ENCODE results near the gene VTA1.

The VTA1 gene

DNA sequence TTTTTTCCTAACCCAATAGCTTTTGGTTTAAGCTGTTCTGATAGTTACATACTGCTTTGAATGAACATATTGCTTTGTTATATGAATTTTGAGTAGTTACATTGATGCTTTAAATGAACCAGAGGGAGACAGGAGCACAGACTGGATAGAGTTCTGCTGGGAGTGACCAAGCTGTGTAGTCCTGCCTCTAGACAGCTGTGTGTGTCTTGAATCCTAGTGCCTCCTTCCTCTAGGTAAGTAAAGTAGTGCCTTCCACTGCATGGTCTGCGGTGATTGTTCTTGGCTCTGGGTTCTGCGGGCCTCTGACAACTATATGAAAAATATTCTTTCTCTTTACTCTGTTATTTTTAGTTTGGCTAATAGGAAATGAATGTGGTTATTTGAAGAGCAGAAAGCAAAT lies 108.7 kb downstream of the VTA1 start:
- no peak overlapping the region for H3K4me3 ChIP-seq (ENCODE audit: control insufficient read depth, low read depth, low read length)
- no peak for DNase-seq (ENCODE audit: low read depth)
- TF ChIP-seq, protein P1, sequence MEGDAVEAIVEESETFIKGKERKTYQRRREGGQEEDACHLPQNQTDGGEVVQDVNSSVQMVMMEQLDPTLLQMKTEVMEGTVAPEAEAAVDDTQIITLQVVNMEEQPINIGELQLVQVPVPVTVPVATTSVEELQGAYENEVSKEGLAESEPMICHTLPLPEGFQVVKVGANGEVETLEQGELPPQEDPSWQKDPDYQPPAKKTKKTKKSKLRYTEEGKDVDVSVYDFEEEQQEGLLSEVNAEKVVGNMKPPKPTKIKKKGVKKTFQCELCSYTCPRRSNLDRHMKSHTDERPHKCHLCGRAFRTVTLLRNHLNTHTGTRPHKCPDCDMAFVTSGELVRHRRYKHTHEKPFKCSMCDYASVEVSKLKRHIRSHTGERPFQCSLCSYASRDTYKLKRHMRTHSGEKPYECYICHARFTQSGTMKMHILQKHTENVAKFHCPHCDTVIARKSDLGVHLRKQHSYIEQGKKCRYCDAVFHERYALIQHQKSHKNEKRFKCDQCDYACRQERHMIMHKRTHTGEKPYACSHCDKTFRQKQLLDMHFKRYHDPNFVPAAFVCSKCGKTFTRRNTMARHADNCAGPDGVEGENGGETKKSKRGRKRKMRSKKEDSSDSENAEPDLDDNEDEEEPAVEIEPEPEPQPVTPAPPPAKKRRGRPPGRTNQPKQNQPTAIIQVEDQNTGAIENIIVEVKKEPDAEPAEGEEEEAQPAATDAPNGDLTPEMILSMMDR (IDR thresholded peaks at IDR 0.05; ENCODE audit: control insufficient read depth, insufficient read depth, low read depth, low read length, missing control alignments) = no peak

DNA sequence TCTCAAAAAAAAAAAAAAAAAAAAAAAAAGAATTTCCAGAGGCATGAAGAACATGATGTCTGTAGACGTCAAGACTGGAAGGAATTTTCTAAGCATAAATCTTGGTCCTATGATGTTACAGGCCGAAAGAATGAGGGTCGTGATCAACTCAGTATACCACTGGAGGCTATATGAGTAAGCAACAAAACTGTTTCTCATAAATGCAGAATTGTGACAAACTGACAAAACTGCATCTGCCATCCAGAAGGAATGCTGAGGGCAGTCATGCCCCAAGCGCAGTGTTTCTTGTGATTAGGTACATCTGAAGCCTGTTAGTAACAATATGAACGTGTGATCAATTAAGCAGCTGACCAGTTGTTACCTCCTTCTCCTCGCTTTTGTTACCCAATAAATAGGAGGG lies 111.2 kb downstream of the VTA1 start:
- DNase-seq (ENCODE audit: low read depth) = no peak
- TF ChIP-seq, protein P1 (IDR thresholded peaks at IDR 0.05; ENCODE audit: control insufficient read depth, insufficient read depth, low read depth, low read length, missing control alignments) = no peak
- no peak overlapping the region for H3K4me3 ChIP-seq (ENCODE audit: control insufficient read depth, low read depth, low read length)

DNA sequence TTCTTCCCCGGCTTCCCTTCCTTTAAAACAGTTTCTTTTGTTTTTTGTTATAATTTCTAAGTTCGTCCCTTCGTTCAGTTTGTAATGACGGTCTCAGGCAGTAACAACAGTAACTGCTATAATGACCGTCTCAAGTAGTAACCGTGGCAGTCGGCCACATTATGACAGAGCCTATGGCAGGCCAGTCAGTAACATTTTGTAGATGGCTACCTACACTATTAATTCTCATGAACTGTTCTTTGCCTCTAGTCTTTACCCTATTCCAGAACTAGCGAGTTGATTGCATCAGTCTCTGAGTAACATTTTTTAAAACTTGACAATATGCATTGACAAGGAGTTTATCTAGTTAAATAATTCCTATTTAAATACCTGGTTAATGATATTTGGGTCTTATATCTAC lies 111.7 kb downstream of the VTA1 start:
- no peak overlapping the region for H3K4me3 ChIP-seq (ENCODE audit: control insufficient read depth, low read depth, low read length)
- no peak for DNase-seq (ENCODE audit: low read depth)
- TF ChIP-seq, protein P1 (IDR thresholded peaks at IDR 0.05; ENCODE audit: control insufficient read depth, insufficient read depth, low read depth, low read length, missing control alignments) = no peak

DNA sequence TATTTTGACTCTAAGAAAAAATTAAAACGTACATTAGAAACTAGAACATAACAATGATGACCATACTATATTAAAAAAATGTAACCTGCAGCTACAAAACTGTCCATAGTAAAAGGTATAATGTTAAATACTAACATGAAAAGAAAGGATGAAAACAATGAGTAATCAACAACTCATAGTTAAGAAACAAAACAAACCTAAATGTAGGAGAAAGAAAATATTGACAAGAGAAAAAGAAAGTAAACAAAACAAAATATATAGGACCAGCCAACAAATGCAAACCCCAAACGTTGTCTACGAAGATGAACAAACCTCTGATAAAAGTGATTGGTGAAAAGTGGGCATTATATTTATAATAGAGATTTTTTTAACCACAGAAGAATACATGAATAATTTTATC lies 113.7 kb downstream of the VTA1 start:
- TF ChIP-seq, protein P1 (IDR thresholded peaks at IDR 0.05; ENCODE audit: control insufficient read depth, insufficient read depth, low read depth, low read length, missing control alignments) = no peak
- no peak for DNase-seq (ENCODE audit: low read depth)
- no peak overlapping the region for H3K4me3 ChIP-seq (ENCODE audit: control insufficient read depth, low read depth, low read length)

DNA sequence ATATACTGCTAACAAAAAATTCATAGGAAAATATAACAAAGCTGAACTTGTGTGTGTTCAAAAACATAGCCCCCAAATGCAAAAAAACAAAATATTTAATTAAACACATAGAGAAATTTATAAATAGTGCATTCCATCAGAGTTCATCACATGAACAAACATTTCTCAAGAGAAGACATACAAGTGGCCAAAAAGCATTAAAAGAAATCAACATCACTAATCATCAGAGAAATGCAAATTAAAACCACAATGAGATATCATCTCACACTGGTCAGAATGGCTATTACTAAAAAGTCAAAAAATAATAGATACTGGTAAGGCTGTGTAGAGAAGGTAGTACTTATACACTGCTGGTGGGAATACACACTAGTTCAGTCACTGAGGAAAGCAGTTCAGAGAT lies 115.2 kb downstream of the VTA1 start:
- TF ChIP-seq, protein P1 (IDR thresholded peaks at IDR 0.05; ENCODE audit: control insufficient read depth, insufficient read depth, low read depth, low read length, missing control alignments) = no peak
- no peak for DNase-seq (ENCODE audit: low read depth)
- no peak overlapping the region for H3K4me3 ChIP-seq (ENCODE audit: control insufficient read depth, low read depth, low read length)

DNA sequence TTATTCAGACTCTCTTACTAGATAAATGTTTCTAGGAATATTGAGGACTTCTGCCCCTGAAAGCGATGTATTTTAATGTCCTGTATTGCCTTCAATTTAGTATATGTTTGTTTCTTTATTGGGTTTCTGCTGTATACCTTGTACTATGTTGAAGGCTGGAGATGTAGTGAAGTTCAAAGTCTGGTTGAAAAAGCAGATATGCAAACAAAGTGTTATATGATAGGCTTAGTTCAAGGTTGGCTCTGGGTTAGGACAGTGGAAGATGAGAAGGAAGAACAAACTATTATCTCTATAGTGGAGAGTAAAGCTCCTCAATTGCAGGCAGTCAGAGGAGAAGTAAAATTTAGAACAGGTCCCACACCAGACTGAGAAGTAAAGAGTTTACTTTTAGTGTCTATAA lies 118.4 kb downstream of the VTA1 start:
- H3K4me3 ChIP-seq (ENCODE audit: control insufficient read depth, low read depth, low read length) = no peak overlapping the region
- TF ChIP-seq, protein P1 (IDR thresholded peaks at IDR 0.05; ENCODE audit: control insufficient read depth, insufficient read depth, low read depth, low read length, missing control alignments) = no peak
- no peak for DNase-seq (ENCODE audit: low read depth)

DNA sequence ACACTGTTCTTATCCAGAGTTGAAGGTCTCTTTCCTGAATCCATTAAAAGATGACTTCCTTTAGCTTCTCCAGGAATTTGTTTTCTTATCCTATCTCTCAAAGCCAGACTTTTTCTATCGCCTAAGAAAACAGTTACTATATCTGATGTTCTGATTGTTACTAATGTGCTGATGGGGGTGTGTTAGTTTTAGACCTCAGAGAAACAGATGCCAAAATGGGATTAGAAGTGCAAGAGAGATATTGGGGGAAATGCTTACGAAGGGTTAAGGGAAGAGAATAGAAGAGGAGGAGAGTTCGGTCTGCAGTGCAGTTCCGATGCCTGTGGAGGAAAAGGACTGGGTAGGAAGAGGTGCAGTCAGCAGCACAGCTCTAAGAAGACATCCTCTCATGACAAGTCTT lies 119.0 kb downstream of the VTA1 start:
- no peak overlapping the region for H3K4me3 ChIP-seq (ENCODE audit: control insufficient read depth, low read depth, low read length)
- TF ChIP-seq, protein P1 (IDR thresholded peaks at IDR 0.05; ENCODE audit: control insufficient read depth, insufficient read depth, low read depth, low read length, missing control alignments) = no peak

More for the DNA sequence above, 119.0 kb downstream of the VTA1 start:
- no peak for DNase-seq (ENCODE audit: low read depth)
